ENCODE data around the gene FBXO9.

Gene FBXO9

DNA sequence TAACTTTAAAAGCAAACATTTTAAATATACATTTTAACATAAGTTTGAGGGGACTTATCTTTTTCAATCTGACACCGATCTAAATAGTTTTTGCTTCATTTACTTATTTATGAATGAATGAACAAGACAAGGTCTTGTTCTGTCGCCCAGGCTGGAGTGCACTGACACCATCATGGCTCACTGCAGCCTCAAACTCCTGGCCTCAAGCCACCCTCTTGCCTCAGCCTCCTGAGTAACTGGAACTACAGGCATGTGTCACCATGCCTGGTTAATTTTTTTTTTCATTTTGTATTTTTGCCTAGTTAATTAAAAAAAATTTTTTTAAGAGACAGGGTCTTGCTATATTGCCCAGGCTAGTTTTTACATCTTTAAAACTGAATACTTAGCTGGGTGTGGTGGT lies 25.4 kb downstream of the FBXO9 start:
- H3K79me2 ChIP-seq (ENCODE audit: control insufficient read depth, low read length), result no peaks in the 10 kb centered on the region
- no peak overlapping the region for H3K4me2 ChIP-seq (ENCODE audit: low read length)
- no peak overlapping the region for H3K27ac ChIP-seq (ENCODE audit: low read depth, low read length)
- 0 out of 2 replicates have a peak, but pooled peaks cover 6% of the 10 kb centered on the region for H3K4me1 ChIP-seq (ENCODE audit: control insufficient read depth, low read length)
- TF ChIP-seq EZH2phosphoT487 (IDR thresholded peaks at IDR 0.05; ENCODE audit: borderline replicate concordance, low read length), result no peak
- no peak for TF ChIP-seq CTCF (IDR thresholded peaks at IDR 0.05; ENCODE audit: low read depth, low read length, poor library complexity, severe bottlenecking)
- no peaks in the 10 kb centered on the region for H4K20me1 ChIP-seq (ENCODE audit: control insufficient read depth, insufficient read depth, low read depth, low read length)
- H3K27me3 ChIP-seq (ENCODE audit: control insufficient read depth, low read length), result no peaks in the 10 kb centered on the region
- H3F3A ChIP-seq (ENCODE audit: control insufficient read depth, insufficient read depth), result no peaks in the 10 kb centered on the region
- H3K9me2 ChIP-seq (replicated peaks; ENCODE audit: control insufficient read depth, low read length), result no peaks in the 10 kb centered on the region
- peaks cover 62% of the 10 kb centered on the region for H3K36me3 ChIP-seq (ENCODE audit: control insufficient read depth, low read length)
- no peak overlapping the region for H3K4me3 ChIP-seq (ENCODE audit: low read length)
- H3K9me3 ChIP-seq (ENCODE audit: control insufficient read depth, insufficient read depth, low read length), result no peaks in the 10 kb centered on the region

DNA sequence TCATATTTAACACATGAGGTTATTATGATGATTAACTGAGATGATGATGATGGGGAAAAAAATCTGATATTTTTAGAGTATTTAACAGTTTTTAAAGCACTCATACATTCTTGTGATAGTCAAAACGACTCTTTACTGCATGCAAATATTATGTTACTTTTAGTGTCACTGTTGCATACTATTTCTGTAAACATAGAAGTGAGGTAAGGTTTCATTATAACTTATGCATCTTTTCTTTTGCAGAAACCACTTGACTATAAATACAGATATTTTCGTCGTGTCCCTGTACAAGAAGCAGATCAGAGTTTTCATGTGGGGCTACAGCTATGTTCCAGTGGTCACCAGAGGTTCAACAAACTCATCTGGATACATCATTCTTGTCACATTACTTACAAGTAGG lies 30.1 kb downstream of the FBXO9 start:
- H3K9me3 ChIP-seq (ENCODE audit: control insufficient read depth, insufficient read depth, low read length), result no peaks in the 10 kb centered on the region
- no peak for TF ChIP-seq CTCF (IDR thresholded peaks at IDR 0.05; ENCODE audit: low read depth, low read length, poor library complexity, severe bottlenecking)
- no peak for TF ChIP-seq EZH2phosphoT487 (IDR thresholded peaks at IDR 0.05; ENCODE audit: borderline replicate concordance, low read length)
- no peak overlapping the region for H3K27ac ChIP-seq (ENCODE audit: low read depth, low read length)
- H3K79me2 ChIP-seq (ENCODE audit: control insufficient read depth, low read length), result no peaks in the 10 kb centered on the region
- no peaks in the 10 kb centered on the region for H3K9me2 ChIP-seq (replicated peaks; ENCODE audit: control insufficient read depth, low read length)
- 0 out of 2 replicates have a peak, but pooled peaks cover 6% of the 10 kb centered on the region for H3K4me1 ChIP-seq (ENCODE audit: control insufficient read depth, low read length)
- H3K4me3 ChIP-seq (ENCODE audit: low read length), result no peak overlapping the region
- no peaks in the 10 kb centered on the region for H4K20me1 ChIP-seq (ENCODE audit: control insufficient read depth, insufficient read depth, low read depth, low read length)
- H3K36me3 ChIP-seq (ENCODE audit: control insufficient read depth, low read length), result peaks cover 63% of the 10 kb centered on the region
- no peaks in the 10 kb centered on the region for H3K27me3 ChIP-seq (ENCODE audit: control insufficient read depth, low read length)
- no peaks in the 10 kb centered on the region for H3F3A ChIP-seq (ENCODE audit: control insufficient read depth, insufficient read depth)
- no peak overlapping the region for H3K4me2 ChIP-seq (ENCODE audit: low read length)

DNA sequence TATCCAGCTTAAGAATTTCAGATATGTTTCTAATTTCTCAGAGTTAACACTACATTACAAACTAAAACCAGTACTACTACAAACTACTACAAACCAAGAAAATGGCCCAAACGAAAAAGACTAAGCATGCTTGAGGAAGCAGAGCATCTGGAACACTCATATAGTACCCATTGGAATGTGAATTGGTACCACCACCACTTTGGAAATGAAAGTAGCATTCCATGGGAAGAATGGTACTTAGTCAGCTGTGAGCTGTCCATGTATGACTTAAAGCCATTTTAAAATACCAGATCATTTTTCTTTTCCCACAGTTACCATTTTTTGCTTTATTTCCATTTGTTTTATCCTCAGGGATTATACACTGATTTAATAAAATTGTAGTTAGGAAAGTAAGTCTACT lies 30.5 kb downstream of the FBXO9 start:
- Histone ChIP-seq H3K4me3 (ENCODE audit: low read length) (no peak overlapping the region), H3K4me2 (ENCODE audit: low read length) (no peak overlapping the region), H3K9me3 (ENCODE audit: control insufficient read depth, insufficient read depth, low read length) (no peaks in the 10 kb centered on the region), H3K36me3 (ENCODE audit: control insufficient read depth, low read length) (peaks cover 63% of the 10 kb centered on the region), H3K9me2 (replicated peaks; ENCODE audit: control insufficient read depth, low read length) (no peaks in the 10 kb centered on the region), H4K20me1 (ENCODE audit: control insufficient read depth, insufficient read depth, low read depth, low read length) (no peaks in the 10 kb centered on the region), H3K79me2 (ENCODE audit: control insufficient read depth, low read length) (no peaks in the 10 kb centered on the region), H3K4me1 (ENCODE audit: control insufficient read depth, low read length) (0 out of 2 replicates have a peak, but pooled peaks cover 6% of the 10 kb centered on the region), H3K27me3 (ENCODE audit: control insufficient read depth, low read length) (no peaks in the 10 kb centered on the region), H3K27ac (ENCODE audit: low read depth, low read length) (no peak overlapping the region), H3F3A (ENCODE audit: control insufficient read depth, insufficient read depth) (no peaks in the 10 kb centered on the region)
- no peak for TF ChIP-seq EZH2phosphoT487 (IDR thresholded peaks at IDR 0.05; ENCODE audit: borderline replicate concordance, low read length)
- TF ChIP-seq CTCF (IDR thresholded peaks at IDR 0.05; ENCODE audit: low read depth, low read length, poor library complexity, severe bottlenecking), result no peak
